KMS-11 (cell line): ENCODE results near the gene IL1RAPL2.

Experiments
- H2AFZ ChIP-seq: fragments of 200-600 bp; sonication (generic); 2 replicates; pipeline ENCODE4 v1.6.1; 2016; ENCODE audit warnings: antibody characterized with exemption, mixed run types, low read depth
- H3K27ac ChIP-seq: fragments of 200-600 bp; sonication (generic); 2 replicates; pipeline ENCODE4 v1.6.1; 2016; ENCODE audit warnings: mild to moderate bottlenecking, mixed run types
- H3K27me3 ChIP-seq: fragments of 200-600 bp; sonication (generic); 2 replicates; pipeline ENCODE4 v1.6.1; 2017; ENCODE audit warnings: mild to moderate bottlenecking, low read depth, mixed run types, moderate library complexity; ENCODE audit not compliant: insufficient read depth
- H3K36me3 ChIP-seq: fragments of 200-600 bp; sonication (generic); 2 replicates; pipeline ENCODE4 v1.6.1; 2017; ENCODE audit warnings: mild to moderate bottlenecking, mixed run types; ENCODE audit not compliant: insufficient read depth
- H3K4me1 ChIP-seq: fragments of 200-600 bp; sonication (generic); 2 replicates; pipeline ENCODE4 v1.6.1; 2016; ENCODE audit warnings: mild to moderate bottlenecking, low read depth, mixed run types; ENCODE audit not compliant: poor library complexity, severe bottlenecking
- H3K4me2 ChIP-seq: fragments of 200-600 bp; sonication (generic); 2 replicates; pipeline ENCODE4 v1.7.0; 2016; ENCODE audit warnings: mild to moderate bottlenecking, mixed run types
- H3K4me3 ChIP-seq: fragments of 200-600 bp; sonication (generic); IDR thresholded peaks from 2 replicates; pipeline ENCODE4 v1.6.1; 2017; ENCODE audit warnings: low read depth, low read length, mixed read lengths; ENCODE audit not compliant: insufficient read depth
- H3K79me2 ChIP-seq: fragments of 200-600 bp; sonication (generic); 2 replicates; pipeline ENCODE4 v1.6.1; 2016; ENCODE audit warnings: low read depth, mixed run types; ENCODE audit not compliant: insufficient read depth
- H3K9ac ChIP-seq: fragments of 200-600 bp; sonication (generic); 2 replicates; pipeline ENCODE4 v1.6.1; 2016; ENCODE audit warnings: mild to moderate bottlenecking, mixed run types
- H4K20me1 ChIP-seq: fragments of 200-600 bp; sonication (generic); 2 replicates; pipeline ENCODE4 v1.6.1; 2016; ENCODE audit warnings: mild to moderate bottlenecking, mixed run types; ENCODE audit not compliant: insufficient read depth
- TF ChIP-seq, protein P1 (sequence below): fragments of 200-600 bp; sonication (generic); conservative IDR thresholded peaks from 2 replicates; pipeline ENCODE4 v1.6.1; 2017; ENCODE audit warnings: low read depth, mild to moderate bottlenecking, antibody characterized with exemption, low read length, moderate library complexity, mixed read lengths

Gene IL1RAPL2

GRCh38 chrX:105211066-105211575 lies 645.1 kb downstream of the IL1RAPL2 start:
- Histone ChIP-seq H2AFZ (no peak overlapping the region), H3K4me2 (no peak overlapping the region), H3K36me3 (no peaks in the 10 kb centered on the region), H3K4me3 (no peak overlapping the region), H3K4me1 (no peaks in the 10 kb centered on the region), H4K20me1 (no peaks in the 10 kb centered on the region), H3K27ac (no peak overlapping the region), H3K9ac (no peak overlapping the region), H3K79me2 (no peaks in the 10 kb centered on the region), H3K27me3 (no peaks in the 10 kb centered on the region)
- TF ChIP-seq, protein P1, sequence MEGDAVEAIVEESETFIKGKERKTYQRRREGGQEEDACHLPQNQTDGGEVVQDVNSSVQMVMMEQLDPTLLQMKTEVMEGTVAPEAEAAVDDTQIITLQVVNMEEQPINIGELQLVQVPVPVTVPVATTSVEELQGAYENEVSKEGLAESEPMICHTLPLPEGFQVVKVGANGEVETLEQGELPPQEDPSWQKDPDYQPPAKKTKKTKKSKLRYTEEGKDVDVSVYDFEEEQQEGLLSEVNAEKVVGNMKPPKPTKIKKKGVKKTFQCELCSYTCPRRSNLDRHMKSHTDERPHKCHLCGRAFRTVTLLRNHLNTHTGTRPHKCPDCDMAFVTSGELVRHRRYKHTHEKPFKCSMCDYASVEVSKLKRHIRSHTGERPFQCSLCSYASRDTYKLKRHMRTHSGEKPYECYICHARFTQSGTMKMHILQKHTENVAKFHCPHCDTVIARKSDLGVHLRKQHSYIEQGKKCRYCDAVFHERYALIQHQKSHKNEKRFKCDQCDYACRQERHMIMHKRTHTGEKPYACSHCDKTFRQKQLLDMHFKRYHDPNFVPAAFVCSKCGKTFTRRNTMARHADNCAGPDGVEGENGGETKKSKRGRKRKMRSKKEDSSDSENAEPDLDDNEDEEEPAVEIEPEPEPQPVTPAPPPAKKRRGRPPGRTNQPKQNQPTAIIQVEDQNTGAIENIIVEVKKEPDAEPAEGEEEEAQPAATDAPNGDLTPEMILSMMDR, result no peak

DNA sequence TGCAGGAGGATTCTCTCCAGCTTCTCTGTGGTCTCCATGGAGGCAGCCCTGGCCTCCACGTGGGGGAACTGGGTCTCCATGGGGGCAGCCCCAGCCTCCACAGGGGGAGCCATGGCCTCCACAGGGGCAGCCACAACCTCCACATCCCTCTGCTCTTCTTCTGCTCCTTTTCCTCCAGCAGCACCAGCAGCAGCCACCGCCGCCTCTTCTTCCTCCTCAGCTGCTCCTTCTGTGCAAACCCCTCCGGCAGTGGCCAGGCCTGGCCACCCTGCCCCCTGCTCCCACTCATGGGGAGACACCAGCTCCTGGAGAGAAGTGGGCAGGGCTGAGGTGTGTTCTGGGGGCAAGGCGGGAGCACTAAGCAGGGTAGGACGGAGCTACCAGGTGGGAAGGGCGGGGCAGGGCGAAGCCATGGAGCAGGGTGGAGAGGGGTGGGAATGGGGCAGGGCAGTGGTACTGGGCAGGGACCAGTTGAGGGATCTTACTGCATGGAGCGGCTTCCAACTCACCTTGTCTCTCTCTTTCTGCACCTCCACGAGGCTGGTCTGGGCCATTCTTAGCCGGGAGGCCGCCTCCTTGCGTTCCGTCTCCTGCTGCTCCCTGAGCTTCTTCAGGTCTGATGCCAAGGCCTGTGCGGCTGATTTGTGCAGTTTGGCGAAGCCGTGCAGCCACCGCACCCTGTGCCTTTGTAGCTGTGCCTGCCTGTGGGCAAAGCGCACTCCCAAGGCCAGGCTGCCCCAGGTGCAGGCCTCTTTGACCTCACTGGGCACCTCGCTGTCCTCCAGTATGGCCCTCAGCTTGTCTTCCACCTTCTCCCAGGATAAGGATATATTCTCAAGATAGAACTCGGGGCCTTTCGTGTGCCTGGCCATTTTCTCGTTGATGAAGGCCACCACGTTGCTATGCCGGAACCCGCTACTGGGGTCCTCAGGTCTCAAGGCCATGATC lies 653.7 kb downstream of the IL1RAPL2 start:
- Histone ChIP-seq H3K4me1 (no peaks in the 10 kb centered on the region), H3K27ac (no peak overlapping the region), H3K36me3 (no peaks in the 10 kb centered on the region), H4K20me1 (no peaks in the 10 kb centered on the region), H3K27me3 (no peaks in the 10 kb centered on the region), H2AFZ (no peak overlapping the region), H3K4me3 (no peak overlapping the region), H3K4me2 (no peak overlapping the region), H3K9ac (no peak overlapping the region), H3K79me2 (no peaks in the 10 kb centered on the region)
- TF ChIP-seq, protein P1, result no peak

GRCh38 chrX:105220636-105221035 lies 654.6 kb downstream of the IL1RAPL2 start, which contains the start of gene TEX13A:
TEX13A (minus strand) TSS chrX:105220694; CDS start chrX:105220397, 297 bp downstream.
- no peaks in the 10 kb centered on the region for H3K79me2 ChIP-seq
- no peaks in the 10 kb centered on the region for H3K4me1 ChIP-seq

DNA sequence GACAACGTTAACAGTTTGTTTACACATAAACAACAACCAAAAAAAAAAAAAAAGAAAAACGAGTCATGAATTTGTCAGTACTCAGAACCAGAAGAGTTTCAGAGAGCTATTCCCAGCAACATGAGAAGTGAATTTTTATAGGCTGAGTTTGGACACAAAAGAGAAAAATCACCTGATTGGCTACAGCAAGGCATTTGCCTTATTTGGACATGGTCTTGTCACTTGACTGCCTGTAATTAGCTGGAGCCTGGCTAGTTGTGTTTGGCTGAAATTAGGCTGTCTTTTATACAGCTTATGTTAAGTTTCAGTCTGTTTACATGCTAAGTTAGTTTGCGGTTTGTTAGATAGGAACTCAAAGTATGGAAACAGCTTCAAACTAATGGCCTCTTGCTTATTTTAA lies 655.4 kb downstream of the IL1RAPL2 start:
- Histone ChIP-seq H3K4me3 (no peak overlapping the region), H3K9ac (no peak overlapping the region), H3K4me2 (no peak overlapping the region), H3K36me3 (no peaks in the 10 kb centered on the region), H3K27me3 (no peaks in the 10 kb centered on the region), H2AFZ (no peak overlapping the region), H4K20me1 (no peaks in the 10 kb centered on the region), H3K27ac (no peak overlapping the region), H3K4me1 (no peaks in the 10 kb centered on the region), H3K79me2 (no peaks in the 10 kb centered on the region)
- TF ChIP-seq, protein P1, result no peak

More at GRCh38 chrX:105220636-105221035, 654.6 kb downstream of the IL1RAPL2 start, which contains the start of gene TEX13A:
- H3K4me3 ChIP-seq, result no peak within 1 kb of the TSS
- H2AFZ ChIP-seq, result no peak within 1 kb of the TSS
- H3K9ac ChIP-seq, result no peak within 1 kb of the TSS
- no peak within 1 kb of the TSS for H3K4me2 ChIP-seq
- TF ChIP-seq, protein P1, result no peak
- no peaks in the 10 kb centered on the region for H4K20me1 ChIP-seq
- no peaks in the 10 kb centered on the region for H3K27me3 ChIP-seq
- H3K27ac ChIP-seq, result no peak within 1 kb of the TSS
- no peaks in the 10 kb centered on the region for H3K36me3 ChIP-seq
